Calu3 (cell line): Measurements from ENCODE around the gene TIMMDC1. TPM values are rescaled to one million over a fixed set of nuclear protein-coding genes. Genes with fewer than 3 reads are reported as not detected.

Source experiments
- BruUV-seq: library from RNA; stranded (reverse); fragments of 400-500 nt; replicated peaks from 2 replicates; lab custom pipeline; 2021; lab: Mats Ljungman, UMichigan
- CTCF ChIA-PET: fragments of 300-600 bp; sonication (Branson Sonifier 250); formaldehyde crosslinking; loops from one replicate; lab custom pipeline; 2022; ENCODE audit warnings: antibody characterized with exemption; lab: Charles Lee
- DNase-seq: peaks from one replicate; pipeline ENCODE4 v3.0.0; 2022
- H3K27ac Mint-ChIP-seq: one replicate; pipeline ENCODE4 v1.8.0; 2022; ENCODE audit warnings: mixed read lengths; ENCODE audit not compliant: unreplicated experiment
- H3K27me3 Mint-ChIP-seq: one replicate; pipeline ENCODE4 v1.8.0; 2022; ENCODE audit warnings: mixed read lengths; ENCODE audit not compliant: unreplicated experiment
- H3K36me3 Mint-ChIP-seq: one replicate; pipeline ENCODE4 v1.8.0; 2022; ENCODE audit warnings: mild to moderate bottlenecking, moderate library complexity, mixed read lengths; ENCODE audit not compliant: insufficient read depth, unreplicated experiment
- H3K4me1 Mint-ChIP-seq: one replicate; pipeline ENCODE4 v1.8.0; 2022; ENCODE audit warnings: mild to moderate bottlenecking, low read depth, mixed read lengths; ENCODE audit not compliant: unreplicated experiment
- H3K4me3 Mint-ChIP-seq: one replicate; pipeline ENCODE4 v1.8.0; 2022; ENCODE audit warnings: mild to moderate bottlenecking, low read depth, moderate library complexity, mixed read lengths; ENCODE audit not compliant: unreplicated experiment
- H3K9me3 Mint-ChIP-seq: one replicate; pipeline ENCODE4 v1.8.0; 2022; ENCODE audit warnings: low read depth, mixed read lengths; ENCODE audit not compliant: unreplicated experiment
- CTCF ChIP-seq: fragments of 200-600 bp; IDR thresholded peaks from one replicate; pipeline ENCODE4 v1.8.0; 2022; ENCODE audit warnings: antibody characterized with exemption; ENCODE audit not compliant: unreplicated experiment
- intact Hi-C: fragments of 100-400 bp; cut with micrococcal nuclease; formaldehyde crosslinking; loops from one replicate; pipeline ENCODE4 v1.10.0; 2022; ENCODE audit not compliant: unreplicated experiment
- total RNA-seq: library from RNA; stranded (reverse); gene quantifications from 2 replicates; pipeline ENCODE4 v1.2.3, GENCODE V29; 2022

Gene TIMMDC1
- total RNA-seq, 1 experiment from 2014 or later: 84.1 TPM

GRCh38 chr3:119500265-119500664, 1.9 kb downstream of the TIMMDC1 start:
- Mint-ChIP-seq H3K9me3 (no peaks in the 10 kb centered on the region), H3K36me3 (peaks cover 24% of the 10 kb centered on the region), H3K4me1 (peaks cover 10% of the 10 kb centered on the region), H3K27me3 (no peaks in the 10 kb centered on the region), H3K27ac (no peak overlapping the region), H3K4me3 (peak overlapping the region; percentile 25)
- DNase-seq: no peak
- CTCF ChIA-PET: interaction anchor here (0.7 kb wide), 1 partner anchor 202 kb away, joined by 3 read pairs; no protein-coding TSS in a partner anchor
- no TSS peak for BruUV-seq
- TF ChIP-seq CTCF: no peak
- intact Hi-C loops: no loop called here

GRCh38 chr3:119500901-119501300, 2.6 kb downstream of the TIMMDC1 start:
- H3K4me3 Mint-ChIP-seq: peak overlapping the region; percentile 25
- peaks cover 10% of the 10 kb centered on the region for H3K4me1 Mint-ChIP-seq
- H3K9me3 Mint-ChIP-seq: no peaks in the 10 kb centered on the region
- DNase-seq: no peak
- H3K27ac Mint-ChIP-seq: no peak overlapping the region
- no peaks in the 10 kb centered on the region for H3K27me3 Mint-ChIP-seq
- CTCF ChIA-PET: no interaction called here
- TF ChIP-seq CTCF: no peak
- H3K36me3 Mint-ChIP-seq: peaks cover 24% of the 10 kb centered on the region
- intact Hi-C loops: no loop called here
- no TSS peak for BruUV-seq

GRCh38 chr3:119506631-119507030, 8.3 kb downstream of the TIMMDC1 start:
- H3K36me3 Mint-ChIP-seq: peaks cover 8% of the 10 kb centered on the region
- no peaks in the 10 kb centered on the region for H3K4me1 Mint-ChIP-seq
- H3K27ac Mint-ChIP-seq: no peak overlapping the region
- no peak overlapping the region for H3K4me3 Mint-ChIP-seq
- no TSS peak for BruUV-seq
- CTCF ChIA-PET: no interaction called here
- no peaks in the 10 kb centered on the region for H3K9me3 Mint-ChIP-seq
- intact Hi-C loops: no loop called here
- no peak for DNase-seq
- no peaks in the 10 kb centered on the region for H3K27me3 Mint-ChIP-seq
- TF ChIP-seq CTCF: no peak

- no peaks in the 10 kb centered on the region for H3K4me1 Mint-ChIP-seq
- H3K27ac Mint-ChIP-seq: no peak overlapping the region
- intact Hi-C loops: no loop called here
- H3K4me3 Mint-ChIP-seq: no peak overlapping the region
- H3K9me3 Mint-ChIP-seq: no peaks in the 10 kb centered on the region
- CTCF ChIA-PET: no interaction called here
- no peaks in the 10 kb centered on the region for H3K27me3 Mint-ChIP-seq
- DNase-seq: no peak
- no TSS peak for BruUV-seq
- no peak for TF ChIP-seq CTCF
- H3K36me3 Mint-ChIP-seq: peaks cover 8% of the 10 kb centered on the region
These were observed 9.1 kb downstream of the TIMMDC1 start for GRCh38 chr3:119507404-119507803.
